Measurements from ENCODE around the gene OR13G1.

OR13G1 gene

GRCh38 chr1:247646867-247647266 lies 32.7 kb downstream of the OR13G1 start:
- Histone ChIP-seq H3K4me3 (ENCODE audit: low read length) (no peak overlapping the region), H3K27ac (ENCODE audit: low read length) (no peak overlapping the region), H3K9me3 (ENCODE audit: insufficient read depth, low read depth, low read length) (no peaks in the 10 kb centered on the region), H3K27me3 (ENCODE audit: insufficient read depth, low read length) (peaks cover 14% of the 10 kb centered on the region; the same call in 1 of the 2 replicates), H3K36me3 (ENCODE audit: insufficient read depth, low read depth, low read length) (no peaks in the 10 kb centered on the region), H3K9ac (ENCODE audit: low read depth, low read length) (no peak overlapping the region), H3K4me1 (ENCODE audit: insufficient read depth, low read length) (peaks cover 21% of the 10 kb centered on the region; the same call in 1 of the 2 replicates)

DNA sequence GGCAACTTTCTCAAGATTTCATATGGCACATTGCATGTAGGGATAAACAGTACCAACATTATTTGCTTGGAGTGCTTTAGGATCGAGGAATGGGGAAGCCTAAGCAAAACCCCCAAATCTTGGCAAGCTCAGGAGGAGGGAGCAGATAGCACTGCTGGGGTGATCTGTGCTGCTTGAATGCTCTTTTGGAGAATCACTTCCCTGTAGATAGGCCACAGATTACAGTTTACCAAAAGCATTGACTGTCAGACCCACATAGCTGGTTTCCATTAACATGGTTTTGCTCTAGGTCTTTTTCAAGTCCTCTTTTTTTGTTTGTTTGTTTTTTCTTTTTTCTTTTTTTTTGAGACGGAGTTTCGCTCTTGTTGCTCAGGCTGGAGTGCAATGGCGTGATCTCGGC lies 36.8 kb downstream of the OR13G1 start:
- no peaks in the 10 kb centered on the region for H3K36me3 ChIP-seq (ENCODE audit: insufficient read depth, low read depth, low read length)
- H3K9ac ChIP-seq (ENCODE audit: low read depth, low read length): no peak overlapping the region
- H3K9me3 ChIP-seq (ENCODE audit: insufficient read depth, low read depth, low read length): no peaks in the 10 kb centered on the region
- H3K4me1 ChIP-seq (ENCODE audit: insufficient read depth, low read length): peaks cover 18% of the 10 kb centered on the region; the same call in 1 of the 2 replicates
- H3K27ac ChIP-seq (ENCODE audit: low read length): no peak overlapping the region
- H3K27me3 ChIP-seq (ENCODE audit: insufficient read depth, low read length): peaks cover 7% of the 10 kb centered on the region; the same call in 1 of the 2 replicates
- no peak overlapping the region for H3K4me3 ChIP-seq (ENCODE audit: low read length)

DNA sequence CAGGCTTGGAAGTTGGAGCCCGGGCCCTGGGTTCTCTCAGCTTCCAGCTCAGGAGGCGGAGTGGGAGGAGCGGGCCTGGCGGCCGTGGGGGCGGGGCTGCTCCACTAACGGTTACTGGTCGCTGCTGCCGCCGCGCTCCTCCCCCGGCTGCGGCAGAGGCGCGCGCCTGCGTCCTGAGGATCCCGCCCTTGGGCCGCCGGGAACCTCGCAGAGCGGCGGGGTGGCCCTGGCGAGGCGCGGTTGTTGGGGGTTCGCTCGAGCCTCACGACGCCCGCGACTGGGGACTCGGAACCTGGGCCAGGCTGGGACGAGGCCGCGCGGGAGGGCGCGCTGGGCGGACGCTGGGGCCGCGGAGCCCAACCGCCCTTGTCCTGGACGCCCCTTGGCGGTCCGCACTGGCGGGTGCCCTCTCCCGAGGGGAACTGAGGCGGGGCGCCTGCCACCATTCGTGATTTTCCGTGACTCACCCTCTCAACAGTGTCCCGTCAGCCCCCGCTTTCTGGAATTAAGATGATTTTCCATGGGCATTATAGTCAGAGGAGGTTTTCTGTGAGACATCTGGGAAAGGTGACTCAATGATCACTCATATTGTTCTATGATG lies 40.1 kb downstream of the OR13G1 start:
- Histone ChIP-seq H3K4me1 (ENCODE audit: insufficient read depth, low read length) (peaks cover 4% of the 10 kb centered on the region; the same call in 1 of the 2 replicates), H3K36me3 (ENCODE audit: insufficient read depth, low read depth, low read length) (no peaks in the 10 kb centered on the region), H3K27me3 (ENCODE audit: insufficient read depth, low read length) (peaks cover 7% of the 10 kb centered on the region; the same call in 1 of the 2 replicates), H3K9ac (ENCODE audit: low read depth, low read length) (no peak overlapping the region), H3K9me3 (ENCODE audit: insufficient read depth, low read depth, low read length) (no peaks in the 10 kb centered on the region), H3K4me3 (ENCODE audit: low read length) (no peak overlapping the region), H3K27ac (ENCODE audit: low read length) (no peak overlapping the region)

GRCh38 chr1:247638781-247639180 lies 40.8 kb downstream of the OR13G1 start:
- Histone ChIP-seq H3K9ac (ENCODE audit: low read depth, low read length) (no peak overlapping the region), H3K4me3 (ENCODE audit: low read length) (no peak overlapping the region), H3K4me1 (ENCODE audit: insufficient read depth, low read length) (peaks cover 4% of the 10 kb centered on the region; the same call in 1 of the 2 replicates), H3K36me3 (ENCODE audit: insufficient read depth, low read depth, low read length) (no peaks in the 10 kb centered on the region), H3K27me3 (ENCODE audit: insufficient read depth, low read length) (peaks cover 7% of the 10 kb centered on the region; the same call in 1 of the 2 replicates), H3K9me3 (ENCODE audit: insufficient read depth, low read depth, low read length) (no peaks in the 10 kb centered on the region), H3K27ac (ENCODE audit: low read length) (no peak overlapping the region)

GRCh38 chr1:247638011-247638410 lies 41.5 kb downstream of the OR13G1 start:
- Histone ChIP-seq H3K27ac (ENCODE audit: low read length) (no peak overlapping the region), H3K9ac (ENCODE audit: low read depth, low read length) (no peak overlapping the region), H3K4me3 (ENCODE audit: low read length) (no peak overlapping the region), H3K9me3 (ENCODE audit: insufficient read depth, low read depth, low read length) (no peaks in the 10 kb centered on the region), H3K4me1 (ENCODE audit: insufficient read depth, low read length) (peaks cover 4% of the 10 kb centered on the region; the same call in 1 of the 2 replicates), H3K36me3 (ENCODE audit: insufficient read depth, low read depth, low read length) (no peaks in the 10 kb centered on the region), H3K27me3 (ENCODE audit: insufficient read depth, low read length) (peaks cover 7% of the 10 kb centered on the region; the same call in 1 of the 2 replicates)

DNA sequence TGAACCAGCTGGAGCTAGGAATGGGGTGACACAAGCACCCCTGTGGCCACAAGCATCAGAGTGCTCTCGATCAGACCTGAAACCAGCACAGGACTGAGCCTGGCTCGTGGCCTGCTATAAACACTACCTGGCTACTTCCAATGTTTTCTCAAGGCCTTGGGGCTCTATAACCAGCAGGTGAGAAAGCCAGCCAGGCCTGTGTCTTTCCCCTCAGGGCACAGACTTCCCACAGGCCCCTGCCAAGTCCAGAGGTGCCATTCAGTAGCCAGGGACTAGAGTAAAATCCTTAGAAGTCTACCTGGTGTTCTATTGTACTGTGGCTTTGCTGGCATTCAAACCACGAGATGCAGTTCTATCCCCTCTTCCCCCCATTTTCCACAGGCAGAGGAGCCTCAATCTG lies 51.6 kb downstream of the OR13G1 start:
- no peaks in the 10 kb centered on the region for H3K4me1 ChIP-seq (ENCODE audit: insufficient read depth, low read length)
- no peaks in the 10 kb centered on the region for H3K36me3 ChIP-seq (ENCODE audit: insufficient read depth, low read depth, low read length)
- no peaks in the 10 kb centered on the region for H3K27me3 ChIP-seq (ENCODE audit: insufficient read depth, low read length)
- H3K9ac ChIP-seq (ENCODE audit: low read depth, low read length): no peak overlapping the region
- no peaks in the 10 kb centered on the region for H3K9me3 ChIP-seq (ENCODE audit: insufficient read depth, low read depth, low read length)
- no peak overlapping the region for H3K27ac ChIP-seq (ENCODE audit: low read length)
- no peak overlapping the region for H3K4me3 ChIP-seq (ENCODE audit: low read length)
